HG03520 (cell line): ENCODE data around the gene FXYD7.
"Not testable (repeated sequence)": the region's sequence is repeated elsewhere in the genome, so short reads cannot be mapped to it uniquely, and the experiment has no call there.

Source experiments
- ATAC-seq: cut with Tn5 transposase; IDR thresholded peaks from one replicate; pipeline ENCODE4 v1.9.1; 2021; ENCODE audit warnings: mild to moderate bottlenecking, moderate library complexity; ENCODE audit not compliant: unreplicated experiment

Gene FXYD7, protein sequence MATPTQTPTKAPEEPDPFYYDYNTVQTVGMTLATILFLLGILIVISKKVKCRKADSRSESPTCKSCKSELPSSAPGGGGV

GRCh38 chr19:35143231-35143715, at the start of gene FXYD7:
TSS of gene FXYD7 (plus strand) at chr19:35143255. CDS start at chr19:35143334, 79 bp downstream.
- ATAC-seq = no peak

DNA sequence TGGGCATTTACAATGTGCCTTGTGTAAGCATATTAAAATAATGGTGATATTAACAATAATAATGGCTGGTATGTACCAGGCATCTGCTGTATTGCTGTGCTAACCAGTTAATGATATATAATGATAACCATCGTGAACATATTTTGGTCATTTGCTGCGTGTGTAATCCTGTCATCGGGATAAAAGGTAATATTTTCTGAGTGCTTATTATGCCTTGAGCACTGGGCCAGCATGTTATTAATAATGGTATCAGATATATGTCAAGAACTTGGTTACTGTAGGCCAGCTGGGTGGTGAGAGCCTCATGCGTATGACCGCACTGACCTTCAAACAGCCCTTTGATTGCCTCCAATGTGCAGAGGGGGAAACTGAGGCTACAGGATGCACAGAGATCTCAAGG, 49.6 kb upstream of the FXYD7 start:
- ATAC-seq = no peak

DNA sequence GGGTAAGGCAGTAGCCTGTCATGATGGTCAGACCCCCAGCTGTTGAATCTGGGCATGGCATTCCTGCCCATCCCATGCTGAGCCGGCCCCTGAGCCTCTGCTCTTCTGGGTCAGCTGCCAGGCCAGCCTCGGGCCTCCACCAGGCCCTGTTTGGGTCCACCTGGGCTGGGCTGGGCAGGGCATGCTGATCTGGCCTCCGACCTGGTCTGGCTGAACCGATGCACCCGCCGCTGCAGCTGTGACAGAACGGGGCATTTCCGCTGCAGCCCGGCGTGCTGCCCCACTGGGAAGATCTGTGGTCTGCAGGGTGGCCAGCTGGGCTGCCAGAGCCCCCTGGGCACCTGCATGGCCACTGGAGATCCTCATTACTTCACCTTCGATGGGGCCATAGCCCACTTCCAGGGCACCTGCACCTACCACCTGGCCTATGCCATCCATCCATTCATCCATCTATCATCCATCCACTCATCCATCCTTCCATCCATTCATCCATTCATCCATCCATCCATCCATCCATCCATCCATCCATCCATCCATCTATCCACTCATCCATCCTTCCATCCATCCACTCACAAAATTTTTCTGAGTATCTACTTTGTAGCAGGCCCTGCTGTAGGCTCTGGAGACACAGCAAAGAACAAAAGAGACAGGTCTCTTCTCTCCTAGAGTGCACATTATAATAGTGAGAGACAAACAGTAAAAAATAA, 49.0 kb upstream of the FXYD7 start:
- ATAC-seq = no peak

- no peak for ATAC-seq
Observed at GRCh38 chr19:35094656-35095055, 48.4 kb upstream of the FXYD7 start.

DNA sequence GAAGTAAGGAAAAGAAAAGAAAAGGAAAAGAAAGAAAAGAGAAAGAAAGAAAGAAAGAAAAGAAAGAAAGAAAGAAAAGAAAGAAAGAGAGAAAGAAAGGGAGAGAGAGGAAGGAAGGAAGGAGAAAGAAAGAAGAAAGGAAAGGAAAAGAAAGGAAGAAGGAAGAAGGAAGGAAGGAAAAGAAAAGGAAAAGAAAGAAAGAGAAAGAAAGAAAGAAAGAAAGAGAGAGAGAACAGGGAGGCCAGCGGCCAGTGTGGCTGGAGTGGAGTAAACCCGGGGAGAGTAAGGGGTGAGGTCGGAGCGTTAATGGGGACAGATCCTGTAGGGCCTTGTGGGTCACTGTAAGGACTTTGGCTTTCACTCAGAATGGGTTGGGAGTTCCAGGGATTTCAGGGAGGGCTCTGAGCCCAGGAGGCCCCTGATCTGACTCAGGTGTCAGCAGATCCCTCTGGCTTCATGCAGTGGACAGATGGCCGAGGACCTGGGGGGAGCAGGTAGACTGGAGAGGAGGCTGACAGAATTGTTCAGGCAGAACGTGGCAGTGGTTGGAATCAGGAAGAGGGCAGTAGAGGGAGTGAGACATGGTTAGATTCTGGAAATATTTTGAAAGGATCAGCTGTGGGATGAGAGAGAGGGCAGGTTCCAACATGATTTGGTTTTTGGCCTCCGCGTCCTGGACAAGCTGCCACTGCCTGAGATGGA, 47.2 kb upstream of the FXYD7 start:
- no peak for ATAC-seq

- ATAC-seq = no peak
Observed at GRCh38 chr19:35098413-35099049, 44.5 kb upstream of the FXYD7 start.

GRCh38 chr19:35099155-35099896, 43.7 kb upstream of the FXYD7 start:
- ATAC-seq = no peak

DNA sequence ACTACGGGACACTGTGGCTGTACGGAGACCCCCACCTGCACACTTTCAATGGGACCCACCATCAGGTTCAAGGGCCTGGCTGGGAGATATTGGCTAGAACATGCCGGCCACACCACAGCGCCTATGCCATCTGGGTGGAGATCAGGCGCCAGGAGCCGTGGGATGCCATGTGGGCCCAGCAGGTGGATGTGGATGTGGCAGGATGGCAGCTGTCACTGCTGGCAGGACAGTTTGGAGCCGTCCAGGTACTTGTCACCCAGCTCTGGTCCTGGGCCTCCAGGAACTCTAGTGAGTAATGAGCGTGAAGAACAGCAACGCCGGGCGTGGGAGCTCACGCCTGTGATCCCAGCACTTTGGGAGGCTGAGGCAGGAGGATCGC, 43.2 kb upstream of the FXYD7 start:
- ATAC-seq = no peak

- no peak for ATAC-seq
Observed at GRCh38 chr19:35100588-35101533, 42.2 kb upstream of the FXYD7 start.

GRCh38 chr19:35101949-35102348, 41.1 kb upstream of the FXYD7 start:
- not testable (repeated sequence) for ATAC-seq

DNA sequence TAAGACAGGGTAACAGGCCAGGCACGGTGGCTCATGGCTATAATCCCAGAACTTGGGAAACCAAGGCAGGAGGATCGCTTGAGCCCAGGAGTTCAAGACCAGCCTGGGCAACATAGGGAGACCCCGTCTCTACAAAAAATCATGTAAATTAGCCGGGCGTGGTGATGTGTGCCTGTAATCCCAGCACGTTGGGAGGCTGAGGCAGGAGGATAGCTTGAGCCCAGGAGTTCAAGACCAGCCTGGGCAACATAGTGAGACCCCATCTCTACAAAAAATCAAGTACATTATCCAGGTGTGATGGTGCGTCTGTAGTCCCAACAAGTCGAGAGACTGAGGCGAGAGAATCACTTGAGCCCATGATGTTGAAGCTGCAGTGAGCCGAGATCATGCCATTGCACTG, 39.4 kb upstream of the FXYD7 start:
- not testable (repeated sequence) for ATAC-seq

- ATAC-seq = no peak
Observed at GRCh38 chr19:35104361-35104760, 38.7 kb upstream of the FXYD7 start.

DNA sequence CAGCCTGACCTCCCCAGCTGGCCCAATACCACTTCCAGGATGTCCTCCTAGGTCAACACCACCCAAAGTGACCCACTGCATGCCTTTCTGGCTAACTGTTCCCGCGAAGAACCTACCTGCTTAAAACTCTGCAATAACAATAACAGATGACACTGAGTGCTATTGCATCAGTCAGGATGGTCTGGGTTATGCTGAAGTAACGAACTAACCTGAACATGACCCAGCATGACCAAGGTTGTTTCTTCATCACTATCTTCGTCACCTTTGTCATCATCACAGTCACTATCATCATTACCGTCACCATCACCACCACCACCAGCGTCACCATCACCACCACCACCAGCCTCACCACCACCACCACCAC, 38.0 kb upstream of the FXYD7 start:
- no peak for ATAC-seq

GRCh38 chr19:35105411-35106290, 37.4 kb upstream of the FXYD7 start:
- no peak for ATAC-seq

GRCh38 chr19:35106291-35106583, 36.8 kb upstream of the FXYD7 start:
- no peak for ATAC-seq

DNA sequence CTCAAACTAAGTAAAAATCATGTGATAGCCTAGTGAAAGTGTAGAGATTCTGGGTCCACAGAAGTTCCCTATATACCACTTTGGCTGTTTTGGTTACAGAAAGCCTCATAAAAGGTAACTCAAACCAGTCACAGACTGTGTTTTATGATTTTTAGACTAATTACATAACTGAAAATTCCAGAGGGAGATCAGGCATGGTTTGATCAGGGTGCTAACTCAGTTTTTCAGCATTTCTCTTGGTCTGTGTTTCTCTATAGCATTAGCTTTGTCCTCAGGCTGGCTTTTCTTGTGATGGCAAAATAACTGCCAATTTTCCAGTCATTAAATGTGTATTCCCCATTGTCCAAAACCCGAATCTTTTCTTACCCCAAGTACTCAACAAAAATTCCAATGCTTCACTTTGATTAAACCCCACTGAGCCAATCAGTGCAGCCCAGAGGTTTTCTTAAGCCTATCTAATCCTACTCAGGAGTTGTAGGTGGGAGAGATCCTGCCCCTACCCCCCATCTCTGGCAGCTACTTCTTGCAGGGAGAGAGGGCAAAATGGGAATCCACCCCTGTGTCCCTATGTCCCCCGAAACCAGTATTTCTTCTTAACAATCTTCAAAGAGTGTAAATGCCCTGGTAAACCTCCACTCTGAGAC, 36.0 kb upstream of the FXYD7 start:
- no peak for ATAC-seq

DNA sequence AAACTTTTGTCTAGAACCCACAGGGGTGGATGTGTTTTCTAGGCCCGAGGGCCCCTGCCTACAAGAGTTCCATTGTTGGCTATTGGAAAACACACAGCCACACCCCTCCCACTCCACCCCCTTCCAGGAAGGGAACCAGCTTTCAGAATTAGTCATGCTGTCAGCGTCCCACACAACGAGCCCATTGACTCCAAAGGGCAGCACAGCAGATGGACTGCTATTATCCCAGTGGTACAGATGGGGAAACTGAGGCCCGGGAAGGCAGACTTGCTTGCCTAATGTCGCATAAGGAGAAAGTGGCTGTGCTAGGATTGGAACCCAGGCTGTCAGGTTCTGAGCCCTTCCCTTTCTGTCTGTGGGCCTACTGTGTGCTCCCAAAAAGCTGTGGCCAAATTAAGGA, 35.5 kb upstream of the FXYD7 start:
- ATAC-seq = no peak

GRCh38 chr19:35108730-35109129, 34.3 kb upstream of the FXYD7 start:
- no peak for ATAC-seq
